ENCODE measurements around the gene TSPAN12.
A peak's percentile ranks its signal among the peaks of the same experiment; 100 is the strongest.
"Not testable (repeated sequence)": the region's sequence is repeated elsewhere in the genome, so short reads cannot be mapped to it uniquely, and the experiment has no call there.

Gene TSPAN12

GRCh38 chr7:120799813-120800475 is 58.0 kb downstream of the TSPAN12 start:
- DNase-seq = no peak

- DNase-seq = no peak
These were observed 58.8 kb downstream of the TSPAN12 start for GRCh38 chr7:120799147-120799546.

DNA sequence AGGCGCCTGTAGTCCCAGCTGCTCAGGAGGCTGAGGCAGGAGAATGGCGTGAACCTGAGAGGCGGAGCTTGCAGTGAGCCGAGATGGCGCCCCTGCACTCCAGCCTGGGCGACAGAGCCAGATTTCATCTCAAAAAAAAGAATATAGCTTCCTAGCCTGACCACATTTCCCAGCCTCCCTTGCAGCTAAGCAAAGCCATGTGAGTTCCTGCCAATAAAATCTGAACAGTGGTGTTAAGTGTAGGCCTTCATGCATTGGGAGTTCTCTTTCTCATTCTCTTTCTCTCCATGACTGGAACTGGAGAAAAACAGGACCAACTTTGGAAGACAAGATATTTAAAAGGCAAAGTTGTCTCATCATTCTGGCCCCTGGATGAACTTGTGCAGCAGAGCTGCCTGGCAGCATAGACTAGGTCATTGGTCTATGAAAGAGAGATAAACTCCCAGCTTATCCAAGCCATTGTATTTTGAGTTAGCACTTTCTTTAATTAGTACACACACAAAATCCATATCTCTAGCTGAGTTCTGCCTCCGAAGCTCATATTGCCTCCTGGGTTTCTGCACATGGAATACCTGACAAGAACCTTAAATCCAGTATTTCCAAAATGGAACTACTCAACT is 60.8 kb downstream of the TSPAN12 start:
- no peak for DNase-seq

DNA sequence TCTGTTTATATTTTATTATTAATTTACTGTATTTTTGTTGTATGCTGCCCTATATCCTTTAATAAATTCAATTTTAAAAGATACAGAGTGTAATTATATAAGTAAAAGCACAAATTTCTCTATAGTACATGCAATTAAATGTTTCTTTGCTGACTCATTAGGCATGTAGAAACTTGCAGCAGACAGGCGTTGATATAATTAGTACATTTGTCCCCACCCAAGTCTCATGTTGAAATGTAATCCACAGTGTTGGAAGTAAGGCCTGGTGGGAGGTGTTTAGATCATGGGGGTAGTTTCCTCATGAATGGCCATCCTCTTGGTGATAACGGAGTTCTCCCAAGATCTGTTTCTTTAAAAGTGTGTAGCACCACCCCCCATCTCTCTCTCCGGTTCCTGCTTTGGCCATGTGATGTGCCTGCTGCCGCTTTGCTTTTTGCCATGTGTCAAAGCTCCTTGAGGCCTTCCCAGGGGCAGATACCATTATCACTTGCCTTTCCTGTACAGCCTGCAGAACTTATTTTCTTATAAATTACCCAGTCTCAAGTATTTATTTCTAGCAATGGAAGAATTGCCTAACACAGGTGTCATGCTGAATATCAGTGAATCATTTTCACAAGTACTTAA is 63.7 kb downstream of the TSPAN12 start:
- DNase-seq = no peak

DNA sequence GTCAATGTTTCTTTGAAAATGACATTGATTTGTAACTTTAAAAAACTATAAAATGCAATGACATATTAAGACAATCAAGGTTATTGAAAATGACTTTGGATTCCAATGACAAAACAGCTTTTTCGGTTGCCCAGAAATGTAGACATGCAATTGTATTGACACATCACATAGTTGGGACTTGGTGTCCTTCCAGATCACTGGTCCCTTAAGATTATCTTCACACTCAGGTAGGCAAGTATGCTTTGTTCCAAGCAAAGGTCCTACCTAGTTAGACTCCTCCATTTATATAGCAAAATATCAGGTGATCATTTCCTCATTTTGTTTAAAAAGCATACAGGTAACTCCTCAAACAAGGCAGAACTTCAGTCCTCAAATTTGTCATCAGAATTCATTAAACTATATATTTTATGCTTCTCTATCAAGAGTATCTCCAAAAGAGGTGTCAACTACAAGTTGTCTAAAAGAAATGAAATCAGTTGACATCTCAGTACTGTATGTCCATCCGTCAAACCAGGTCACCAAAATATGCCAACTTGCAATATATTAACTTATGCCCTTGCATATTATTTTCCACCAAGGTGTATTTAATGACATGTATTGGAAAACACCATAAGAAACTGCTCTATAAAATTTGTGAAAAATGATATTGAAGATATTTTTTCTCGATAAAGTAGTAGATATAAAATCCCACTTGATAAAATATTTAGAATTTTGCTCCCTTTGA is 64.6 kb downstream of the TSPAN12 start:
- DNase-seq = no peak

GRCh38 chr7:120792861-120793130 is 65.1 kb downstream of the TSPAN12 start:
- no peak for DNase-seq

DNA sequence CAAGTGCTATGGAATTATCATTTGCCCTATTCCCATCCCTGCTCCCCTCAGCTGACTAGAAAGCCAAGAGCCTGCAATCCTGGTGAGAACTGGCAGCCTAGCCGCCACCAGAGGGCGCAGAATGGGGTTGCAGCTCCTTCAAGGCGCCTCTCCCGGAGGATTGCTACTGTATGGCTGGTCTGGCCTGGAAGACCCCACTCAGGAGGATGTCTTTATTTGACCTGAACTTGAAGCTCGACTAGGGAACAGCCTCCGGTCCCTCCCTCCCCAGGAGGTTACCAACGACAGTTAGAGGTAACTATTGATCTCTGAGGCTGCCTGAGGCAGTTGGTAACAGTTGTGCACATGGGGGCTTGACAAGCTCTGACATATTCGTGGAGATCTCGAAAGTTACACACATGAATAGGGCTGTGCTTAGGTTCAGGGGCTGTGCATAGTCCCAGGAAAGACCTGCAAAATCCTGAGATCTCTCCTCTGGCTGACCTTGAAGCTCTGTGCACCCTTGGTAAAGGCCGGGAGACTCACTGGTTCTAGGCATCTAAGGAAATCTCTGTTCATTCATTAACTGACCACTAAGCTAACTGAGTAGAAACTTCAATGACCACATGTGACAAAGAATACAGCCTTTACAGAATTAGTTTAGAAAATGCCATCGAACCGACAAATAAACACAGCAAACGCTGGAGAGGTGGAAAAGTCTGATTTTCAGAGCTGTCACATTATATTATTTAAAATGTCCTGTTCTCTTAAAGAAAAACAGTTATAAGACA is 65.7 kb downstream of the TSPAN12 start:
- peak; percentile 44 for DNase-seq

DNA sequence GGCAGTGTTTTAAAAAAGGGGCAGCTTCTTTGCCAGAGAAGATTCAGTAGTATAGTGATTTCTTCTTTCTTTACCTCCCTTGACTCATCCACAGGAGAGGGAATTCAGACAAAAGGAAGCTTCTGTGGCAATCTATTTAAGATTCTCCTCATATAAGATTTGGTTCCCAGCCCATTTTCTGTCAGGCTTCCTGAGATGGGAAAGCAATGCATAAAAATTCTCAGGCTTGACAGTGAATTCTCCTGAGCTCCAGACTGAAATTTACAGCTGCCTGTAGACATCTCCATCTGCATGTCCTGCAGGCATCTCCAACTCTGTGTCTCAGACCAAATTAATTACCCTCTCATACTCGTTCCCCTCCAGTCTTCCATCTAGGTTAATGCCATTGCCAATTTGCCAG is 72.8 kb downstream of the TSPAN12 start:
- DNase-seq = no peak

- DNase-seq = no peak
These were observed 74.2 kb downstream of the TSPAN12 start for GRCh38 chr7:120783721-120784120.

- no peak for DNase-seq
These were observed 74.7 kb downstream of the TSPAN12 start for GRCh38 chr7:120783273-120783672.

GRCh38 chr7:120781924-120782323 is 76.0 kb downstream of the TSPAN12 start:
- not testable (repeated sequence) for DNase-seq

GRCh38 chr7:120780938-120781337 is 77.0 kb downstream of the TSPAN12 start:
- DNase-seq = no peak

GRCh38 chr7:120780451-120780850 is 77.5 kb downstream of the TSPAN12 start:
- not testable (repeated sequence) for DNase-seq

DNA sequence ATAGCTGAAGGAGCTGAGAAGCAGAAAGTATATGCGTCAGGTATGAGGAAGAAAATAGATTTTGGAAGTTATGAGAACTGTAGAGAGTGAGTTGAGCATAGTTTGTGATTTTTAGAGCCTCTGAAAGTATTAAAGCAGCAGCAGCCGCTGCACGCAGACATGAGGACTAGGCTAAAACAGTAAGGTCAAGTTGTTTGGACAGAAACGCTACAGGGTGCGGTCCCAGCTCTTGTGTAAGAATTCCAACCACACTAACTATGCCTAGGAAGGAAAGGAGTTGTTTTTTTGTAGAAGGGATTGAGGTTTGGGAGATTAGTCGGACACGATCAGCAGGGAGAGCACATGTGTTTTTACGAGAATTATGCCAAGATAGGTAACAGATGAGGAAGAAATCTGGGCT is 78.9 kb downstream of the TSPAN12 start:
- not testable (repeated sequence) for DNase-seq

DNA sequence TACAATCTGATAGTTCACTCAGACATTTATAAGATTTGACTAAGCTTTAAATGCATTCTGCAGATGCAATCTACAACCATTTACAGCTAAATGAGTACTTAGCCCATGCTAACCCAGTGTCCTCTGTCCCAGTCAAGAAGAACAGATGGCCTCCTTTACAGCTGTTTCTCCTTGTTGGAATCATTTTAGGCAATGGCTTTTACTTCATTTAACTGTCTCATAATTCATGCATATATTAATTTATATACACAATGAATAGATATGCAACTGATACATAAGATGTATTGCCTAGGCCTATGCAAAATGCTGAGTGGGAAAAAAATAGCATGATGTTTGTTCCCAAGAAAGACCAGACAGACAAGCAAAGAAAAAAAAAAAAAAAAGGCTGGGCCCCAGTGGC is 82.2 kb downstream of the TSPAN12 start:
- no peak for DNase-seq

DNA sequence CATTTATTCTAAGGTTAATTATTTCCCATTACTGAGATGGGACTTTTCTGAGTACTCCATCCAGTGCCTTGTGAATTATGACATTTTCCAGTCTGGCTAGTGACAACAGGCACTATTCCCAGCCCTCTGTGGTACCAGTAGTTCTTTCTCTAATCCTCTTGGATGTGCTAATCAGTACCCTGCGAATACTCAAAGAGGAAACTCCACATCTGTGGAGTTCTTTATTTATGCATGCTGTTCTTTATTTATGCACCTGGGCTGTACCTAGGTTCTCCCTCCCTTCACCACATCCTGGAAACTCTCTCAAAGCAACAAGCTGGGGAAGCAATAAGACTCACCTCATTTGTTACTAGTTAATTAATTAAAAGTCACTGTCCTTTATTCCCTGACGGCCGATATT is 83.5 kb downstream of the TSPAN12 start:
- DNase-seq = no peak

DNA sequence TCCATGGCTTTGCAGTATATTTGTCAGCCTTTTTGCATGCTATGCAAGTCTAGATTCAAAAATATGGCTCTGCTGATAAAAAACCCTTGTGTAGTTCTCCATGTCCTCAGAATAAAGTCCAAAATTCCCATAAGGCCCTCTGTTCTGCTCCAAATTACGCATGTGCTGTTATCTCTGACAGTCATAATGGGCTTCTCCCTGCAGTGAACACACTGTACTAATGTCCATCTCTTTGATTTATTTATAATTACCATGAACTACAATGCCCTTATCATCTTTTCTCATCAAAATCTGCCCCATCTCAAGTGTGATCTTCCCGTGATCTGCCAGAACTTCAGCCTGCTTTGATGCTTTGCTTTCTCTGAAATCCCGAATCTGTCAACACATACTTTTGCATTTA is 87.7 kb downstream of the TSPAN12 start:
- DNase-seq = no peak

DNA sequence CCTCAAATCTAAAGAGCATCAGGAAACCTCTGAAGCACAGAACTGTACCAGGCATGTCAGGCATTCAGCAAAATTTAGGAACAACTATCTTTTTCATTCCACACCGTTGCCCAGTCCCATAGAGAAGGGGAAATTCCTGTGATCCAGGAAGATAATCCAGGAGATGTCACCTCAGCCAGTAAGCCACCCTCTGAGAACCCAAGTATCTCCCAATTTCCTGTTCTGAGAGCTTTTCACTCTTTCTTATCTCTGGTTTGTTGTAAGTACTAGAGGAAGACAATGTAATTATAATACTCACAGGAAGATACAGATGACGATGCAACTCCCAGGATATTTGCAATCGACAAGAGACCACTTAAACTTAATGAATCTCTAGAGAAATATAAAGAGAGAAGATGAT is 97.1 kb downstream of the TSPAN12 start:
- no peak for DNase-seq

- DNase-seq = no peak
These were observed 97.9 kb downstream of the TSPAN12 start for GRCh38 chr7:120760050-120760449.

DNA sequence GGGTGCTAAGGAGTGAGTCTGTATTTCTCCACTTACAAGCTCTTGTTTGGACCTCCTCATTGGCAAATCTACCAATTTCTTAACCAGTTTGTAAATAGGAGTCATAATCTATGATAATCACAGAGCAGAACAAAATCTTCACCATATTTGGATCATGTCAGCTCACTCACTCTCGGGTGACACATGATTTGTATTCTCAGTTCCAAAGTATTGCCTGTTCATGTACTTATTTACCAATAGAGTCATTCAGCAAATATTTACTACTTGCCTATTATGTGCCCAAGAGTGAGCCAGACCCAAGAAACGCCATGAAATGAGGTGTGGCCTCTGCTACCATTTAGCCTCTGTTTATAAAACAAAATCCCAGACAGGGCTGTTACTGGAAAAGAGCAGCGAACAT is 114.8 kb downstream of the TSPAN12 start:
- no peak for DNase-seq

GRCh38 chr7:120742372-120742771 is 115.6 kb downstream of the TSPAN12 start:
- DNase-seq = no peak

GRCh38 chr7:120741371-120742042 is 116.4 kb downstream of the TSPAN12 start:
- no peak for DNase-seq

GRCh38 chr7:120740348-120740747 is 117.6 kb downstream of the TSPAN12 start:
- no peak for DNase-seq
